ENCODE data around the gene ABLIM2. TPM values are rescaled to one million over a fixed set of nuclear protein-coding genes. Genes with fewer than 3 reads are reported as not detected.

ABLIM2 gene
- total RNA-seq, 4 donors from 2014 or later, result 10.6 to 31.7 (median 20.3) TPM

- intact Hi-C loops (cut with DNase I; ENCODE audit: low total_unique reads), result no loop called here
- 65 to 67% methylated on average over 8 of the region's 8 CpGs for WGBS, 2 donors
Measured at GRCh38 chr4:8162625-8163024, 4.0 kb upstream of the ABLIM2 start.

GRCh38 chr4:8160572-8160971, 2.0 kb upstream of the ABLIM2 start:
- intact Hi-C loops (cut with DNase I; ENCODE audit: low total_unique reads), result no loop called here
- 57 to 65% methylated on average over 3 of the region's 3 CpGs for WGBS, 2 donors
- TF ChIP-seq CTCF (IDR thresholded peaks at IDR 0.05), result no peak
- TF ChIP-seq POLR2A (IDR thresholded peaks at IDR 0.05), result no peak

More at GRCh38 chr4:8162625-8163024, 4.0 kb upstream of the ABLIM2 start:
- no peak for TF ChIP-seq POLR2A (IDR thresholded peaks at IDR 0.05)
- TF ChIP-seq CTCF (IDR thresholded peaks at IDR 0.05), result no peak
- H3K4me3 ChIP-seq (ENCODE audit: low read depth, poor library complexity, severe bottlenecking), result no peak overlapping the region
- no peak for DNase-seq (ENCODE audit: low spot score in 2 of 2)

GRCh38 chr4:8160233-8160560, 1.6 kb upstream of the ABLIM2 start:
- TF ChIP-seq CTCF (IDR thresholded peaks at IDR 0.05), result no peak
- TF ChIP-seq POLR2A (IDR thresholded peaks at IDR 0.05), result no peak
- intact Hi-C loops (cut with DNase I; ENCODE audit: low total_unique reads), result no loop called here
- no peak for DNase-seq (ENCODE audit: low spot score in 2 of 2)
- WGBS, 2 donors, result 85 to 90% methylated on average over 4 of the region's 4 CpGs
- H3K4me3 ChIP-seq (ENCODE audit: low read depth, poor library complexity, severe bottlenecking), result no peak overlapping the region

More at GRCh38 chr4:8160572-8160971, 2.0 kb upstream of the ABLIM2 start:
- DNase-seq (ENCODE audit: low spot score in 2 of 2), result no peak
- H3K4me3 ChIP-seq (ENCODE audit: low read depth, poor library complexity, severe bottlenecking), result no peak overlapping the region

GRCh38 chr4:8159537-8160232, 1.1 kb upstream of the ABLIM2 start:
- DNase-seq (ENCODE audit: low spot score in 2 of 2), result no peak
- 19 to 23% methylated on average over 13 of the region's 13 CpGs for WGBS, 2 donors
- intact Hi-C loops (cut with DNase I; ENCODE audit: low total_unique reads), result no loop called here
- TF ChIP-seq POLR2A (IDR thresholded peaks at IDR 0.05) (no peak), CTCF (IDR thresholded peaks at IDR 0.05) (no peak)
- peak overlapping the region; percentile 36 for H3K4me3 ChIP-seq (ENCODE audit: low read depth, poor library complexity, severe bottlenecking)

- WGBS, 2 donors, result 3 to 6% methylated on average over 12 to 18 of the region's 70 CpGs
- H3K4me3 ChIP-seq (ENCODE audit: low read depth, poor library complexity, severe bottlenecking), result peak overlapping the region; percentile 53
- intact Hi-C loops (cut with DNase I; ENCODE audit: low total_unique reads), result no loop called here
- TF ChIP-seq CTCF (IDR thresholded peaks at IDR 0.05) (no peak), POLR2A (IDR thresholded peaks at IDR 0.05) (no peak)
- DNase-seq (ENCODE audit: low spot score in 2 of 2), result no peak
Measured at GRCh38 chr4:8157944-8158709, 486 bp downstream of the ABLIM2 start.

Data from lower leg skin (tissue), 4 donors.